EH (cell line): ENCODE results near the gene GP1BA.

ENCODE experiments used
- DNase-seq: peaks from one replicate; pipeline ENCODE4 v3.0.0-alpha.2; 2015; ENCODE audit warnings: low read depth

Gene GP1BA

DNA sequence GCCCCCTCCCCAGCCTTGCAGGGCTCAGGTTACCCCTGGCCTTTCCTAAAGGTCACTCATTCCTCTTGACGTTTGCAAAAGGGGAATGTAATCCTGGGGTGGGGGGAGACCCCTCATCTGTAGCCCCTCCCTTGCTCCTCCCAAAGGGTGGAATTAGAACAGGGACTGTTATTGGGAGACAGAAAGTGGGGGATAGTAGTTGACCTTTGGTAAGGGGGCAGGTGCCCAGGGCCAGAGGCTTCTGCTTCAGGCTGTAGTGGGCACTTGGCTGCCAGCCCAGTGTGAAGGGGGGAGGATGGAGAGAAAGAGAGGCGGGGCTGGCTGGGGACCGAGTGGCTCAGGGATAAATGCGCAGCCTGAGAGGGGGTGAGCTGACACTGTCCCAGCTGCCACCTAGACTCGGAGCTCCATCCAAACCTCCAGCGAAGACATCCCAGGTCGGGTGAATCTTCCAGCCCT, 18.7 kb downstream of the GP1BA start, which contains the start of gene ENO3:
Gene ENO3, plus strand, starts transcription at position 374 of the 459 bp plus-strand sequence. CDS start 711 bp downstream, outside the sequence.
- no peak for DNase-seq

- DNase-seq: no peak
These were observed 19.4 kb downstream of the GP1BA start for GRCh38 chr17:4951486-4951885.

- DNase-seq: peak; percentile 86
These were observed 21.4 kb downstream of the GP1BA start for GRCh38 chr17:4953451-4953961.

GRCh38 chr17:4955091-4955490, 23.0 kb downstream of the GP1BA start:
- no peak for DNase-seq

DNA sequence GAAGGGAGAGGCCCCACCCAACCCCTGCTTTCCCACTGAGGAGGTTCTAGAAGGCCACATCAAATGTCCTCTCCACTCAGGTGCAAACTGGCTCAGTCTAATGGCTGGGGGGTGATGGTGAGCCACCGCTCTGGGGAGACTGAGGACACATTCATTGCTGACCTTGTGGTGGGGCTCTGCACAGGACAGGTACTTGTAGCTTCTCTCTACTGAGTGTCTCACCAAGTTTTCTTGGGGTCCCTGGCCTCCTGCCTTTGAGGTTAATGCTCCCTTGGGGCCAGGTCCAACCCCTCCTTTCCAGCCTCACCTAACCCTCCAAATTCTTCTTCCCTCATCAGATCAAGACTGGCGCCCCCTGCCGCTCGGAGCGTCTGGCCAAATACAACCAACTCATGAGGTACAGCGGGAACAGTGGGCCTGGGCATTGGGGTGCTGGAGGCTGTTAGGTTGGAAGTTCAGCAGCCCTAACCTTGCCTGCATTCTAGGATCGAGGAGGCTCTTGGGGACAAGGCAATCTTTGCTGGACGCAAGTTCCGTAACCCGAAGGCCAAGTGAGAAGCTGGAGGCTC, 24.5 kb downstream of the GP1BA start:
- no peak for DNase-seq

DNA sequence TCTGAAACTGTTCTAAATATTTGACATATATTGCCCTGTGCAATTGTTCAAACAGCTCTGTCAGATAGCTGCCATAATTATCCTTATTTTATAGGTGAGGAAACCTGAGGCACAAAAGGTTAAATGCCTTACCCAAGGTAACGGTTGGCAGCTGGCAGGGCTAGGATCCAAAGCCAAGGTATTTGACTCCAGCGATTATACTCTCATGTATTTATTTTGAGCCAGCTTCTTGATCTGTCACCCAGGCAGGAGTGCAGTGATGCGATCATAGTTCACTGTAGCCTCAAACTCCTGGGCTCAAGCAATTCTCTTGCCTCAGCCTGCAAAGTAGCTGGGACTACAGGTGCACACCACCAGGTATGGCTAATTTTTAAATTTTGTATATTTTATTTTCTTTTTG, 26.0 kb downstream of the GP1BA start:
- DNase-seq: no peak

DNA sequence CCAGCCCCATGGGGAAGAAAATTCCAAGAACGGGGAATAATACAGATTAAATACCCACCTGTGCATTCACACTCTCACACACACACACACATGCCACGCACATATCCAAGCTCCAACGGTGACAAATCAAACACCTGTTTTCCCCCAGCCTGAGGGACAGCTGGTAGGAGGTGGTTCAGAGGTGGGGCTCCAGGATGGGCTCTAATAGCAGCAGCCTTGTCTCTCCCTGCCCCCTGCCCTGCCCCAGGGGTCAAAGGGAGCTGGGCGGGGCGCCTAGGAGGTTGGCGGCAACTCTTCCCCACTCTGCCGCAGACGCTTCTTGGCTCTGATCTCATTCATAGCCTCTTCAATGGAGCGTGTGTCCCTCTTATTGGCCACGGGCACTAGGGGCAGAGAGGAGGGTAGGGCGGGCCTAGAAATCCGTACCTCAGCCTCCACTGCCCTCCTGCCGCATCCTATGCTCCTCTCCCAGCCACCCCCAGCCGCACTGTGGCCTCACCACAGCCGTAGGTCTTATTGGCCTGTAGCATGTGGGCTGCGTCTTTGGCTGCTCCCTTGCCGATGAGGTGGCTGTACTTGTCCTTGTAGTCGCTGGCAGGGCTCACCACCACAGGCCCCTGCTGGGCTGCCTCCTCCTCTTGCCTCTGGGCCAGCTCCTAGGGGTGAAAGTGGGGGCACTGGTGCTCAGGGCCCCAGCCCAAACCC, 27.3 kb downstream of the GP1BA start:
- DNase-seq: no peak

- no peak for DNase-seq
These were observed 28.3 kb downstream of the GP1BA start for GRCh38 chr17:4960279-4960922.

- no peak for DNase-seq
These were observed 33.4 kb downstream of the GP1BA start for GRCh38 chr17:4965311-4965986.

DNA sequence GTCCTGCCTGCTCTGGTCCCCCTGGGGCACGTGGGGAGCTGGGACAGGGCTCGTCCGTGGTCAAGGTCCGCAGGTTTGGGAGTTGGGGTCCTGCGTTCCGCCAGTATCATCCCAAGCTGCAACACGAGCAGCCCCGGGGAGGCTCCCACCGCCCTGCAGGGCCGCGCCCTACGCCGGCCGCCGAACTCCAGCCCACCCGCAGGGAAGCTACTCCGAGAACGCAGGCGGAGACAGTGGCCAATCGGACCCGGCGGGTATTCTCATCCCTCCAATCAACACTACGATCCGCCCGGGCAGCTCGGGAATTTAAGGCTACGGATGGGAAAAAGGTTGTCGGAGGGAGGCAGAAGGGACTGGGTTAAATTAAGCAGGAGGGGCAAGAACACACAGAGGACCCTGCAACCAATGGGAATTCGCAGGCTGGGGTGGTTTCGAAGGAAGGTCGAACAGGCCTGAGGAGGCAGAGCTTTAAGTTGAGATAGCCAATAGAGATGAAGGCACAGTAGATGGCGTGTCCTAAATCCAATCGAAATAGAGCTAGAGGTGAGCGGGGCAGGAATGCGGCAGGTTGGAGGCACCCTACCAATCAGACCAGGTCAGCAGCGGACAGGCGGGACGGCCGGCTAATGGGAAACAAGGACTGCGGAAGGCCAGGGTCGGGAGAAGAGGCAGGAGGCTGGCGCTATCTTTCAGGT, 34.9 kb downstream of the GP1BA start:
- peak; percentile 100 for DNase-seq

DNA sequence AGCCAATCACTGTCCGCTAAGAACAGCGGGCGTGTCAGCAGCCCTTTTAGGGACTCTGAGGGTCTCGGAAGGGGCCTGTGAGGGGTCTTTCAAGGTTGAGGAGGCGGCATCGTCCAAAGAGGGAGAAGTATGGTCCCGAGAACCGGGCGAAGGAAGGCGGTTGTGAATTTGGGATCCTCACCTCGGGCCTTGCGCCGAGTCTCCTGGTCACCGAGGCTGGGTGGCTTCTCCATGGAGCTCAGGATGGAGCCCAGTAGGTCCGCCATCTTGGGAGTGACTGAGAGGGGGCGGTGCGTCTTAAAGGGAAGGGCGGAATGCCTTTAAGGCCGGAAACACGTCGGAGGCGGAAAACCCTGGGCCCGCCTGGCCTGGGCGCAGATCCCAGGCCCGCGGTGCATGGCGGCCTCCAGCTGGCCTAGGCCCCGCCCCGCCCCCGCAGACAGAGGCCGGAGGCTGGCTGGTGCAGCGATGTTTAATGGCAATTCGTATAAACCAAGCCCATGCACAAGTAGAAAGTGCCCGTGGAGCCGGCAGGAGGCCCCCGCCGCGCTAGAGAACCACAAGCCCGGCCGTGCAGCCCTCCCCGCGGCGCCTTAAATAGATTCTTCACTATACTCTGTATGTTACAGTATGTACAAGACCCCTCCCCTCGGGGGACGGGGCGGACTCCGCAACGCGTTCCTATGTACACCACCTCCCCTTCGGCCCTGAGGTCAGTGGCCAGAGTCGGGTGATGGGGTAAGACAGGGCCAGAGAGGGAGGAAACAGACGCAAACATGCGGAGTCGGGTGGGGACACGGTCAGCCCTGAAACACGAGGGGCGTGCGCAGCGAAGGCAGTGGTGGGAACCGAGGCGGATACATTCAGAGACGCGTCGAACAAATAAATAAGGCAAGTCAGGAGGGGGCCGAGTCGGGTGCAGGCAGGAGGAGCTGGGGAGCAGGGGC, 35.7 kb downstream of the GP1BA start, which contains the start of gene SPAG7:
Gene SPAG7, minus strand, starts transcription at position 279 of the 947 bp plus-strand sequence. Its CDS starts 13 bp downstream, at position 266.
- peak; percentile 96 for DNase-seq

GRCh38 chr17:4968486-4969046, 36.5 kb downstream of the GP1BA start:
- no peak for DNase-seq

- DNase-seq: peak; percentile 95
These were observed 37.0 kb downstream of the GP1BA start for GRCh38 chr17:4969047-4969550.

- DNase-seq: peak; percentile 53
These were observed 37.6 kb downstream of the GP1BA start for GRCh38 chr17:4969551-4970173.

DNA sequence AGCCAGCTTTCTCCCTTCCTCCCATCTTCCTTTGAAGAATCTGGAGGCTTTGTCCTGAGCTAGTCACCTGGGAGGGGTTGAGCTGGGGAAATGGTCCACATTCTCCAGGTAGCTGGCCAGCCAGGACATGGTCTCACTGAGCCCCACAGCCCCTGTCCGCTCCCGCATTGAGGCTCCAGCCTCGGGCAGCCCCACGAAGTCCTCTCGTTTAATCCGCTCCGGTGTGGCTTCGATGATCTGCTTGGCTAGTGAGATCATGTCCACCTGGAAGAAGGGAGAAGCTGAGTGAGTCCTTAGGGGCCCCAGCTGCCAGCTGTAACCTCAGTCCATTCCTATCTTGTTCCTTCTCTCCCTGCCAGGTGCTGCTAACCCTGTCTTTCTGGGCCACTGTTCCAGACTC, 38.2 kb downstream of the GP1BA start:
- no peak for DNase-seq

DNA sequence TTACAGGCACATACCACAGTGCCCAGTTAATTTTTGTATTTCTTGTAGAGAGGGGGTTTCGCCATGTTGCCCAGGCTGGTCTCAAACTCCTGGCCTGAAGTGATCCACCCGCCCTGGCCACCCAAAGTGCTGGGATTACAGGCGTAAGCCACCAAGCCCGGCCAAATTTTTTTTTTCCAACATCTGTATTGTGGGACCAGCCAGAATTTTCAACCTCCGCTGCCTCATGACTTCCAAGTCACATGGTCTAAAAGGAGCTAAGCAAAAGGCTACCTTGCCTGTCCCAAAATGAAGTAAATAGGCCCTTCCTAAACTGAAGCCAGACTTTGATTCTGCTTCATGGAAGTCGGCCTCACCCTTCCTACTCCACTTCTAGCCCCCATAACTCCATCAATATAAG, 39.7 kb downstream of the GP1BA start:
- no peak for DNase-seq

- no peak for DNase-seq
These were observed 40.2 kb downstream of the GP1BA start for GRCh38 chr17:4972322-4972721.

- DNase-seq: no peak
These were observed 40.7 kb downstream of the GP1BA start for GRCh38 chr17:4972752-4973151.
